Naive thymus-derived CD4-positive, alpha-beta T cell (primary cell): ENCODE results near the gene DNAJB13. TPM values are rescaled to one million over a fixed set of nuclear protein-coding genes. Genes with fewer than 3 reads are reported as not detected.

Experiments used
- ATAC-seq: fragments of 150-1000 bp; cut with Tn5 transposase; 2 replicates; pipeline ENCODE4 v1.10.0; 2021; ENCODE audit warnings: mild to moderate bottlenecking, moderate library complexity
- CTCF ChIA-PET: fragments of 350-600 bp; sonication (Branson Sonifier 250); formaldehyde crosslinking; loops from one replicate; lab custom pipeline; 2021; ENCODE audit warnings: antibody characterized with exemption; lab: Charles Lee
- POLR2A ChIA-PET: fragments of 350-600 bp; sonication (Branson Sonifier 250); formaldehyde crosslinking; loops from one replicate; lab custom pipeline; 2021; ENCODE audit warnings: antibody characterized with exemption, inconsistent platforms; lab: Charles Lee
- DNase-seq, 9 donors: peaks; one replicate each; pipeline versions ENCODE4 v3.0.0 to v3.0.0-alpha.2; 2020 to 2022; ENCODE audit warnings: mixed read lengths in 1 of 9
- H3K27ac ChIP-seq: one replicate; pipeline ENCODE4 v1.7.0; 2013; ENCODE audit warnings: mild to moderate bottlenecking, low read depth, low read length, moderate library complexity
- H3K27me3 ChIP-seq, 2 donors: one replicate each; pipeline ENCODE4 v1.7.0; 2013; ENCODE audit warnings: low read length in 2 of 2, mild to moderate bottlenecking in 2 of 2, moderate library complexity in 2 of 2; ENCODE audit not compliant: control insufficient read depth in 2 of 2, insufficient read depth in 2 of 2
- H3K36me3 ChIP-seq, 3 experiments: 1 replicate in 2 of 3; 2 replicates in 1 of 3; pipeline ENCODE4 v1.7.0; 2013; ENCODE audit warnings: low read length in 3 of 3, mild to moderate bottlenecking in 3 of 3, moderate library complexity in 1 of 3; ENCODE audit not compliant: insufficient read depth in 3 of 3, control insufficient read depth in 2 of 3
- H3K4me1 ChIP-seq, 2 donors: one replicate each; pipeline ENCODE4 v1.7.0; 2013; ENCODE audit warnings: low read length in 2 of 2, mild to moderate bottlenecking in 2 of 2, moderate library complexity in 1 of 2; ENCODE audit not compliant: control insufficient read depth in 2 of 2, insufficient read depth in 2 of 2
- H3K4me3 ChIP-seq: 2 replicates; pipeline ENCODE4 v1.7.0; 2013; ENCODE audit warnings: mild to moderate bottlenecking, low read length
- H3K9me3 ChIP-seq, 3 experiments: 1 replicate in 2 of 3; 2 replicates in 1 of 3; pipeline ENCODE4 v1.7.0; 2013; ENCODE audit warnings: low read length in 3 of 3; ENCODE audit not compliant: control insufficient read depth in 2 of 3
- H3K27ac Mint-ChIP-seq, 9 donors: one replicate each; pipeline ENCODE4 v1.8.0; 2020 to 2022; ENCODE audit warnings: mixed read lengths in 9 of 9, mild to moderate bottlenecking in 8 of 9, moderate library complexity in 5 of 9, inconsistent platforms in 2 of 9
- H3K27me3 Mint-ChIP-seq, 5 donors: one replicate each; pipeline ENCODE4 v1.8.0; 2021 to 2022; ENCODE audit warnings: mixed read lengths in 5 of 5, mild to moderate bottlenecking in 1 of 5
- H3K36me3 Mint-ChIP-seq, 5 donors: one replicate each; pipeline ENCODE4 v1.8.0; 2020 to 2022; ENCODE audit warnings: mixed read lengths in 5 of 5, mild to moderate bottlenecking in 3 of 5, inconsistent platforms in 1 of 5
- H3K4me1 Mint-ChIP-seq, 7 donors: one replicate each; pipeline ENCODE4 v1.8.0; 2020 to 2022; ENCODE audit warnings: mixed read lengths in 7 of 7, mild to moderate bottlenecking in 3 of 7, inconsistent platforms in 1 of 7
- H3K4me3 Mint-ChIP-seq, 10 donors: one replicate each; pipeline ENCODE4 v1.8.0; 2020 to 2022; ENCODE audit warnings: mild to moderate bottlenecking in 10 of 10, mixed read lengths in 10 of 10, moderate library complexity in 6 of 10, inconsistent platforms in 2 of 10
- H3K9me3 Mint-ChIP-seq, 11 donors: one replicate each; pipeline ENCODE4 v1.8.0; 2020 to 2022; ENCODE audit warnings: mixed read lengths in 11 of 11, mild to moderate bottlenecking in 4 of 11, inconsistent platforms in 1 of 11, moderate library complexity in 1 of 11
- intact Hi-C, 2 donors: fragments of 100-400 bp; cut with micrococcal nuclease; formaldehyde crosslinking; loops; one replicate each; pipeline ENCODE4 v1.15.1; 2023
- polyA plus RNA-seq, 2 donors: library from polyadenylated mRNA; unstranded; fragments of 300-500 nt; fragmentation: Illumina TruSeq; gene quantifications; one replicate each; pipeline ENCODE4 v1.2.3, GENCODE V29; 2021
- total RNA-seq, 6 experiments: library from RNA in 5 of 6; stranded (reverse) in 5 of 6; gene quantifications; 1 replicate in 5 of 6; 2 replicates in 1 of 6; pipeline ENCODE4 v1.2.3 and lab custom pipeline; 2021 to 2026

DNAJB13 gene
- total and polyA plus RNA-seq, 7 experiments from 2014 or later, result 0.19 to 0.73 (median 0.44) TPM; not detected in 1

DNA sequence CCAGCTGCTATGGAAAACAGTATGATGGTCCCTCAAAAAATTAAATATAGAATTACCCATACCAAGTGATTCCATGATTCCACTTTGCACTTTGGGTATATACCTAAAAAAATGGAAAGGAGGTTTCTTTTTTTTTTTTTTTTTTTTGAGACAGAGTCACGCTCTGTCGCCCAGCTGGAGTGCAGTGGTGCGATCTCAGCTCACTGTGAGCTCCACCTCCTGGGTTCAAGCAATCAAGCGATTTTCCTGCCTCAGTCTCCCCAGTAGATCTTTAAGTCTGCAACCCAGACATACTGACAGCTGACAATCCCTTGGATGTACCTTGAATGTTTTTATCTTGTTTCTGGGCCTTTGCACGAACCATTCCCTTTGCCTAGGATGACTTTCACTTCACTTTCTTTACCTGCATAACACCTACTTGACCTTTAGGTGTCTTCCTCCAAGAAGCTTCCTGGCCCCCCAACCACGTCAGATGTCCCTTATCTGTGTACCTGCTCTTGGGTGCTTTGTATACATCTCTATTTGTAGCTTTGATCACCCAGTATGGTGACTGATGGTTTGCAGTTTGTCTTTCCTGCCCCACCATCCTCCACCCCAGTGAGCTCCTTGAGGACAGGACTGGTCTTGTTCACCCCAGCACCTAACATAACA is 46.4 kb downstream of the DNAJB13 start:
- H3K36me3 Mint-ChIP-seq, result peaks cover 0 to 24% (median 14%) of the 10 kb centered on the region in 5 donors
- ATAC-seq, result no peak
- no peaks in the 10 kb centered on the region for H3K27me3 Mint-ChIP-seq
- Histone ChIP-seq H3K27ac (peak overlapping the region; percentile 92), H3K27me3 (no peaks in the 10 kb centered on the region), H3K36me3 (no peaks in the 10 kb centered on the region), H3K4me3 (no peak overlapping the region), H3K9me3 (no peaks in the 10 kb centered on the region), H3K4me1 (peaks cover 33 to 42% of the 10 kb centered on the region in 2 donors)
- POLR2A ChIA-PET, result interaction anchor here (0.6 to 31.1 kb wide), 7 partner anchors 7 to 215 kb away, joined by 3 to 1403 read pairs (median 21); partner anchors contain the start of genes UCP2 and UCP3
- DNase-seq, result peak in 1 of 9 donors; percentile 15
- CTCF ChIA-PET, result interaction anchor here (0.6 to 1.5 kb wide), 8 partner anchors 13 to 56 kb away, joined by 3 to 4 read pairs (median 3); no protein-coding TSS in a partner anchor
- peaks cover 35 to 69% (median 60%) of the 10 kb centered on the region in 7 donors for H3K4me1 Mint-ChIP-seq
- peak overlapping the region; percentile 90 to 100 (median 97) for H3K27ac Mint-ChIP-seq
- peaks cover 0 to 2% (median 0%) of the 10 kb centered on the region in 11 donors for H3K9me3 Mint-ChIP-seq
- peak overlapping the region in 7 of 10 donors; percentile 3 to 92 (median 51) for H3K4me3 Mint-ChIP-seq
- intact Hi-C loops, result no loop called here

DNA sequence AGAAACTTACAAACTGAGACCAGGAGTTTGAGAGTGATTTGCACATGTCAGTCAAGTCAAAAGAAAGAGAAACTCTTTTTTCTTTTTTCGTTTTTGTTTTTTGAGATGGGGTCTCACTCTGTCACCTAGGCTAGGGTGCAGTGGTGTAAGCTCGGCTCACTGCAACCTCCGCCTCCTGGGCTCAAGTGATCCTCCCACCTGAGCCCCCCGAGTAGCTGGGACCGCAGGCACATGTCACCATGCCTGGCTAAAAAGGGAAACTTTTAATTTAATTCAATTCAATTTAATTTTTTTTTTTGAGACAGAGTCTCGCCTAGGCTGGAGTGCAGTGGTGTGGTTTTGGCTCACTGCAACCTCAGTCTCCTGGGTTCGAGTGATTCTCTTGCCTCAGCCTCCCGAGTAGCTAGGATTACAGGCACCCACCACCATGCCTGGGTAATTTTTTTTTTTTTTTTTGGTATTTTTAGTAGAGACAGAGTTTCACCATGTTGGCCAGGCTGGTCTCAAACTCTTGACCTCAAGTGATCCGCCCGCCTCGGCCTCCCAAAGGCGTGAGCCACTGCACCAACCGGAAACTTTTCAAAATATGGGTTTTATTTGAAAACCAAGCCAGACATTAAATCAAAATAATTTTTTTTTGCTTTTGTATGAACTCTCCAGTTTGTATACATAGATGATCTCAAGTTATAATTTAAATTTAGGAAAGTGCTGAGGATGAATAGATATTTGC is 48.2 kb downstream of the DNAJB13 start:
- peaks cover 0 to 2% (median 0%) of the 10 kb centered on the region in 11 donors for H3K9me3 Mint-ChIP-seq
- H3K27me3 ChIP-seq, result no peaks in the 10 kb centered on the region
- peak overlapping the region in 1 of 10 donors; percentile 39 for H3K4me3 Mint-ChIP-seq
- intact Hi-C loops, result no loop called here
- ATAC-seq, result no peak
- peaks cover 41 to 78% (median 66%) of the 10 kb centered on the region in 7 donors for H3K4me1 Mint-ChIP-seq
- H3K4me1 ChIP-seq, result peaks cover 36 to 38% of the 10 kb centered on the region in 2 donors
- H3K36me3 Mint-ChIP-seq, result peaks cover 5 to 31% (median 26%) of the 10 kb centered on the region in 5 donors
- peaks cover 0 to 11% (median 0%) of the 10 kb centered on the region in 3 experiments for H3K36me3 ChIP-seq
- DNase-seq, result no peak
- H3K4me3 ChIP-seq, result no peak overlapping the region
- CTCF ChIA-PET, result interaction anchor here (0.6 to 1.4 kb wide), 2 partner anchors 19 to 392 kb away, joined by 3 read pairs; no protein-coding TSS in a partner anchor
- POLR2A ChIA-PET, result interaction anchor here (0.6 to 31.1 kb wide), 3 partner anchors 14 to 64 kb away, joined by 3 to 1403 read pairs (median 75); partner anchors contain the start of gene UCP2
- H3K9me3 ChIP-seq, result no peaks in the 10 kb centered on the region
- H3K27me3 Mint-ChIP-seq, result no peaks in the 10 kb centered on the region
- peak overlapping the region in 7 of 9 donors; percentile 61 to 97 (median 77) for H3K27ac Mint-ChIP-seq
- H3K27ac ChIP-seq, result no peak overlapping the region

DNA sequence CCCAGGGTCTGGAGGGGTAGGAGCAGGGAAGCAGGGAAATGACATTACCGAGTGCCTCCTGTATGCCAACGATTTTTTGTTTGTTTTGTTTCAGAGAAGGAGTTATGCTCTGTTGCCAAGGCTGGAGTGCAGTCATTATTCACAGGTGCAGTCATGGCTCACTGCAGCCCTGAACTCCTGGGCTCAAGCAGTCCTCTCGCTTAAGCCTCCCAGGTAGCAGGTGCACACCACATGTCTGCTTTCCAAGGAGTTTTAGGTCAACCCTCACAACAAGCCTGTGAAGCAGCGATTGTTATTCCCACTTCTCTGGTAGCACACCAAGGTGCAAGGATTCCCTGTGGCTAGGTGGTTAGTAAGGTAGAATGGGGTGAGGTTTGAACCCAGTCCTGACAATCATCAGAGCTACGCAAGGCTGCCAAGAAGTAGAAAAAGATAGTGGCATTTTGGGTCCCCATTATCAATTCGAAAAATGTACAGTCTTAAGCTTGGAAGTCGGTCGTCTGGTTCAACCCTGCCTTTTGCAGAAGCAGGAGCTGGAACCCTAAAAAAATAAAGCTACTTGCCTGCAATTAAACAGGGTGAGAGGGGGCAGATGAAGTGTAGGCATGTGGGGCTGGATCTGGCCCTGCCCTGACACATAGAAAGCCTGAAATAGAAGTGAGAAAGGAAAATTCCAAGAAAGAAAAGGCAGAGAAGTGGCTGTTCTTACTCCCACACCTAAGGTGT is 48.9 kb downstream of the DNAJB13 start:
- DNase-seq (peak in 1 of 9 donors; percentile 16), ATAC-seq (no peak)
- peaks cover 45 to 80% (median 68%) of the 10 kb centered on the region in 7 donors for H3K4me1 Mint-ChIP-seq
- ChIA-PET POLR2A (interaction anchor here (7.3 to 31.1 kb wide), 2 partner anchors 14 to 25 kb away, joined by 75 to 1403 read pairs; partner anchors contain the start of gene UCP2), CTCF (interaction anchor here (1.4 kb wide), 1 partner anchor 20 kb away, joined by 3 read pairs; no protein-coding TSS in a partner anchor)
- Histone ChIP-seq H3K9me3 (no peaks in the 10 kb centered on the region), H3K36me3 (peaks cover 0 to 11% (median 0%) of the 10 kb centered on the region in 3 experiments), H3K4me3 (no peak overlapping the region), H3K27me3 (no peaks in the 10 kb centered on the region), H3K4me1 (peaks cover 36 to 38% of the 10 kb centered on the region in 2 donors), H3K27ac (no peak overlapping the region)
- no peaks in the 10 kb centered on the region for H3K27me3 Mint-ChIP-seq
- H3K4me3 Mint-ChIP-seq, result no peak overlapping the region
- peaks cover 0 to 2% (median 0%) of the 10 kb centered on the region in 11 donors for H3K9me3 Mint-ChIP-seq
- intact Hi-C loops, result no loop called here
- peak overlapping the region in 7 of 9 donors; percentile 10 to 77 (median 55) for H3K27ac Mint-ChIP-seq
- H3K36me3 Mint-ChIP-seq, result peaks cover 5 to 31% (median 27%) of the 10 kb centered on the region in 5 donors

DNA sequence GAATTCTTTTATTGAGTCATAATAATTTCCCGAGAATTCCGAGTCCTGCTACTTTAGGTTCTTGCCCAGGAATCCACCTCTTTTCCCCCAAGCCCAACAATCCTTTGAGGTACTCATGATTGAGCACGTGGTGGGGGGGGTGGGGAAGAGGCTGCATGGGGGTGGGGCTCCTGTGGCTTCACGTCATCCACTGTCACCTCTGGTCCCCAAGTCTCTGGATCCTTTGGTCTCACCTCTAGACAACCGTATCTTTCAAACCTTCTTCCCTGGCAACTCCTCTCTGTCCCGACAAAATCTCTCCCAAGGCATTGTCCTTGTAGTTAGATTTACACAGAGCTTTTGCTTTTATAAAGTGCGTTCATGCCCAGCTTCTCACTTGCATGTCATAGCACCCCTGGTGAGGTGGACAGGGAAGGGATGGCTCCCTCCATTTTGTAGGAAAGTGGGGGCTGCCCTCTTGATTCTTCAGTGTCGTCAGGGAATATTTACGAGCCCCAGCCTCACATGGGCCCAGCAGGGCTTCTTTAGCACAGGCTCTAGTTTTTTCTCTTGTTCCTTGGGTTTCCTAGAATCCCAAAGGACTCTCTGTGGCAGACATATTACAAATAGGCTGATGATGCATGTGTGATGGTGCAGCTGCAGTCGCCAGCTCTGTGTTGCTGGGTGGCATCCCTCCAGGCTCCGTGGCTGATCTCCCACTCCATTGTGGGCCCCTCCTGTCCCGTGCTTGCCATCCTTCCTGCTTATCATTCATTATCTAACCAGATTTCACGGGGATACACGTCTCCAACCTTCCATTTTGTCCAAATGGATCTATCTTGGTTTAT is 49.7 kb downstream of the DNAJB13 start:
- H3K4me1 Mint-ChIP-seq, result peaks cover 48 to 80% (median 68%) of the 10 kb centered on the region in 7 donors
- Histone ChIP-seq H3K4me3 (no peak overlapping the region), H3K36me3 (peaks cover 0 to 11% (median 0%) of the 10 kb centered on the region in 3 experiments), H3K27me3 (no peaks in the 10 kb centered on the region), H3K27ac (no peak overlapping the region), H3K4me1 (peaks cover 36 to 42% of the 10 kb centered on the region in 2 donors), H3K9me3 (no peaks in the 10 kb centered on the region)
- ChIA-PET POLR2A (interaction anchor here (0.6 to 31.1 kb wide), 3 partner anchors 13 to 106 kb away, joined by 3 to 1403 read pairs (median 75); partner anchors contain the start of gene UCP2), CTCF (interaction anchor here (1.4 kb wide), 1 partner anchor 20 kb away, joined by 3 read pairs; no protein-coding TSS in a partner anchor)
- peak in 1 of 9 donors; percentile 18 for DNase-seq
- H3K36me3 Mint-ChIP-seq, result peaks cover 5 to 31% (median 27%) of the 10 kb centered on the region in 5 donors
- H3K27ac Mint-ChIP-seq, result peak overlapping the region in 4 of 9 donors; percentile 29 to 75 (median 51)
- no peaks in the 10 kb centered on the region for H3K27me3 Mint-ChIP-seq
- ATAC-seq, result no peak
- no peak overlapping the region for H3K4me3 Mint-ChIP-seq
- peaks cover 0 to 2% (median 0%) of the 10 kb centered on the region in 11 donors for H3K9me3 Mint-ChIP-seq
- intact Hi-C loops, result no loop called here

DNA sequence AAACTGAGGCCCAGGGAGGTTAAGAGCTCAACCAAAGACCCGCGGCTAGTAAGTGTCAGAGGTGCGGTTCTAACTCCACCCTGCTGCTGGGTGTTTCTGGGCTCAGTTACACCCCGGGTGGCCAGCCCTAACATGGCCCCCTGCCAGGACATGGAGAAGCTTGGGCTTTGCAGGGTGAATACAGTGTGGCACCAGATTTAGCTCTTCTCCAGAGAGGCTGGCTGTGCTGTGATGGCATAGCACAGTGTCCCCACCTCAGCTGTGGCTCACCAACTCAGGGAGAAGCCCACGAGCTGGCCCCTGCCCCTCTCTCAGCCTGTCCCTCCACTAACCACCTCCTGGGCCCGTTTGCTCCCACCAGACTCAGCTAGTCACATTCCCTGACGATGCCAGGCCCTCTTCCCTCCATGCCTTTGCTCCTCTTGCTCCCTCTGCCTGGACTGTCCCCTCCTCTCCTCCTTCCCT is 51.0 kb downstream of the DNAJB13 start:
- H3K27ac ChIP-seq, result no peak overlapping the region
- intact Hi-C loops, result no loop called here
- H3K9me3 ChIP-seq, result no peaks in the 10 kb centered on the region
- H3K36me3 ChIP-seq, result peaks cover 0 to 11% (median 0%) of the 10 kb centered on the region in 3 experiments
- Mint-ChIP-seq H3K4me3 (no peak overlapping the region), H3K9me3 (peaks cover 0 to 2% (median 0%) of the 10 kb centered on the region in 11 donors), H3K4me1 (peaks cover 43 to 81% (median 67%) of the 10 kb centered on the region in 7 donors), H3K27me3 (no peaks in the 10 kb centered on the region), H3K27ac (peak overlapping the region in 7 of 9 donors; percentile 15 to 96 (median 48)), H3K36me3 (peaks cover 5 to 31% (median 29%) of the 10 kb centered on the region in 5 donors)
- DNase-seq (peak in 1 of 9 donors; percentile 13), ATAC-seq (no peak)
- H3K4me3 ChIP-seq, result no peak overlapping the region
- peaks cover 36 to 42% of the 10 kb centered on the region in 2 donors for H3K4me1 ChIP-seq
- ChIA-PET POLR2A (interaction anchor here (2.0 to 31.1 kb wide), 2 partner anchors 10 to 27 kb away, joined by 8 to 1403 read pairs; partner anchors contain the start of gene UCP2), CTCF (interaction anchor here (0.6 to 1.0 kb wide), 2 partner anchors 11 to 42 kb away, joined by 3 to 6 read pairs; no protein-coding TSS in a partner anchor)
- no peaks in the 10 kb centered on the region for H3K27me3 ChIP-seq
